B cell (primary cell): ENCODE data around the gene FAM131C.

Experiments
- EZH2 ChIP-seq: IDR thresholded peaks from 2 replicates; pipeline ENCODE4 v1.6.1; 2012; ENCODE audit warnings: borderline replicate concordance, low read depth, mild to moderate bottlenecking, moderate library complexity, low read length; ENCODE audit not compliant: insufficient read depth, poor library complexity, severe bottlenecking
- TF ChIP-seq, protein P1 (sequence below): fragments of 200-600 bp; IDR thresholded peaks from one replicate; pipeline ENCODE4 v1.8.0; 2022; ENCODE audit warnings: antibody characterized with exemption, mild to moderate bottlenecking

DNA sequence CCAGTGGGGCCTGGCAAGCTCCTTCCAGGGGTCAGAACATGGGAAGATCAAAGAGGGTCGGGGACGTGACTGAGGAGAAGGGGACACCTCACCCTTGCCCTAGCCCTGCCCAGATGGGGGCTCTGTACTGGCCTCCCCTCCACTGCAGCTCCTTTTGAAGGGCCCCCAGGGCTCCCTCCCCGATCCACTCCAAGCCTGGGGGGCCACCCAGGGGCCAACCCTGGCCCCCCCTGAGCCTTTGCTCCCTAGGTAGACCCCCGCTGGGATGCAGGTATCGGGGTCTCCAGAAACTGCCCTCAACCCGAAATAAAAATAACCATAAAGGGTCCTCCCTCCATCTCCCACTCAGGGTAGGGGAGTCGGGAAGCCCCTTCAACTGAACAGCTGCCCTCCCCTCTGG lies 37.4 kb upstream of the FAM131C start:
- no peak for TF ChIP-seq EZH2
- TF ChIP-seq, protein P1, sequence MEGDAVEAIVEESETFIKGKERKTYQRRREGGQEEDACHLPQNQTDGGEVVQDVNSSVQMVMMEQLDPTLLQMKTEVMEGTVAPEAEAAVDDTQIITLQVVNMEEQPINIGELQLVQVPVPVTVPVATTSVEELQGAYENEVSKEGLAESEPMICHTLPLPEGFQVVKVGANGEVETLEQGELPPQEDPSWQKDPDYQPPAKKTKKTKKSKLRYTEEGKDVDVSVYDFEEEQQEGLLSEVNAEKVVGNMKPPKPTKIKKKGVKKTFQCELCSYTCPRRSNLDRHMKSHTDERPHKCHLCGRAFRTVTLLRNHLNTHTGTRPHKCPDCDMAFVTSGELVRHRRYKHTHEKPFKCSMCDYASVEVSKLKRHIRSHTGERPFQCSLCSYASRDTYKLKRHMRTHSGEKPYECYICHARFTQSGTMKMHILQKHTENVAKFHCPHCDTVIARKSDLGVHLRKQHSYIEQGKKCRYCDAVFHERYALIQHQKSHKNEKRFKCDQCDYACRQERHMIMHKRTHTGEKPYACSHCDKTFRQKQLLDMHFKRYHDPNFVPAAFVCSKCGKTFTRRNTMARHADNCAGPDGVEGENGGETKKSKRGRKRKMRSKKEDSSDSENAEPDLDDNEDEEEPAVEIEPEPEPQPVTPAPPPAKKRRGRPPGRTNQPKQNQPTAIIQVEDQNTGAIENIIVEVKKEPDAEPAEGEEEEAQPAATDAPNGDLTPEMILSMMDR: no peak
